GM19438 (cell line): ENCODE results near the gene PIGB.
"Not testable (repeated sequence)": the region's sequence is repeated elsewhere in the genome, so short reads cannot be mapped to it uniquely, and the experiment has no call there.

Source experiments
- ATAC-seq: cut with Tn5 transposase; IDR thresholded peaks from one replicate; pipeline ENCODE4 v1.9.1; 2021; ENCODE audit warnings: low read depth; ENCODE audit not compliant: unreplicated experiment

Gene PIGB

GRCh38 chr15:55290528-55291057, 28.4 kb upstream of the PIGB start:
- peak; percentile 61 for ATAC-seq

- no peak for ATAC-seq
Measured at GRCh38 chr15:55297315-55297714, 21.7 kb upstream of the PIGB start.

GRCh38 chr15:55302801-55303200, 16.2 kb upstream of the PIGB start:
- not testable (repeated sequence) for ATAC-seq

- ATAC-seq, result no peak
Measured at GRCh38 chr15:55319537-55320237, 665 bp downstream of the PIGB start.

- ATAC-seq, result no peak
Measured at GRCh38 chr15:55320238-55320550, 1.2 kb downstream of the PIGB start.

- ATAC-seq, result no peak
Measured at GRCh38 chr15:55320963-55321362, 1.9 kb downstream of the PIGB start.

- no peak for ATAC-seq
Measured at GRCh38 chr15:55322467-55322866, 3.4 kb downstream of the PIGB start.

GRCh38 chr15:55327387-55327786, 8.4 kb downstream of the PIGB start:
- ATAC-seq, result no peak

GRCh38 chr15:55334371-55334770, 15.3 kb downstream of the PIGB start:
- no peak for ATAC-seq

- no peak for ATAC-seq
Measured at GRCh38 chr15:55334997-55335396, 16.0 kb downstream of the PIGB start.

GRCh38 chr15:55337160-55337559, 18.1 kb downstream of the PIGB start:
- ATAC-seq, result no peak

GRCh38 chr15:55343168-55343567, 24.1 kb downstream of the PIGB start:
- ATAC-seq, result no peak

- ATAC-seq, result no peak
Measured at GRCh38 chr15:55344206-55344605, 25.2 kb downstream of the PIGB start.

- ATAC-seq, result no peak
Measured at GRCh38 chr15:55348281-55348778, 29.3 kb downstream of the PIGB start.

- ATAC-seq, result no peak
Measured at GRCh38 chr15:55349282-55349681, 30.3 kb downstream of the PIGB start.

- ATAC-seq, result no peak
Measured at GRCh38 chr15:55353025-55353424, 34.0 kb downstream of the PIGB start.

GRCh38 chr15:55356985-55357585, 38.1 kb downstream of the PIGB start:
- ATAC-seq, result no peak

GRCh38 chr15:55357774-55358173, 38.8 kb downstream of the PIGB start:
- ATAC-seq, result no peak

GRCh38 chr15:55358471-55358870, 39.4 kb downstream of the PIGB start:
- no peak for ATAC-seq

GRCh38 chr15:55360256-55360655, 41.2 kb downstream of the PIGB start:
- ATAC-seq, result no peak

GRCh38 chr15:55361048-55361447, 42.0 kb downstream of the PIGB start:
- no peak for ATAC-seq

- ATAC-seq, result no peak
Measured at GRCh38 chr15:55362641-55363040, 43.6 kb downstream of the PIGB start.
